SK-N-SH (cell line): ENCODE measurements around the gene NOC2L. TPM values are rescaled to one million over a fixed set of nuclear protein-coding genes. Genes with fewer than 3 reads are reported as not detected.

Experiments
- CTCF ChIA-PET: fragments of 300-600, 350-600 bp; formaldehyde crosslinking; extraction: SDS; loops from one replicate; lab custom pipeline; 2021; lab: Yijun Ruan, JAX
- POLR2A ChIA-PET: fragments of 350-600 bp; sonication (Branson Sonifier 250); formaldehyde crosslinking; extraction: SDS; loops from one replicate; lab custom pipeline; 2020; ENCODE audit warnings: antibody characterized with exemption, inconsistent platforms; lab: Yijun Ruan, JAX
- DNase-seq: peaks from one replicate; pipeline ENCODE4 v3.0.0; 2012
- H2AFZ ChIP-seq: fragments of 200-600 bp; sonication (generic); 2 replicates; pipeline ENCODE4 v1.8.1; 2016; ENCODE audit warnings: antibody characterized with exemption, mild to moderate bottlenecking, low read depth
- H3F3A ChIP-seq: fragments of 200-600 bp; sonication (generic); replicated peaks from 2 replicates; pipeline ENCODE3; 2016; ENCODE audit warnings: antibody characterized with exemption, mild to moderate bottlenecking; ENCODE audit not compliant: insufficient read depth
- H3K27ac ChIP-seq, 2 experiments: fragments of 200-500 bp in 1 of 2; fragments of 200-600 bp in 1 of 2; sonication (Bioruptor generic) in 1 of 2; sonication (generic), shearing (Covaris generic) in 1 of 2; 2 replicates each; pipeline versions ENCODE4 v1.5.1 to v1.6.1; 2014 to 2016; ENCODE audit warnings: low read depth in 2 of 2, inconsistent platforms in 1 of 2, low read length in 1 of 2, mild to moderate bottlenecking in 1 of 2, mixed read lengths in 1 of 2
- H3K27me3 ChIP-seq: fragments of 200-600 bp; sonication (generic), shearing (Covaris generic); 2 replicates; pipeline ENCODE4 v1.6.1; 2016; ENCODE audit warnings: mixed run types; ENCODE audit not compliant: insufficient read depth
- H3K36me3 ChIP-seq, 2 experiments: fragments of 200-500 bp in 1 of 2; fragments of 200-600 bp in 1 of 2; sonication (Bioruptor generic) in 1 of 2; sonication (generic) in 1 of 2; replicated peaks in 1 of 2; 2 replicates each; pipeline versions ENCODE3 to v1.5.1; 2014 to 2016; ENCODE audit warnings: low read length in 1 of 2, mild to moderate bottlenecking in 1 of 2; ENCODE audit not compliant: insufficient read depth in 2 of 2, control insufficient read depth in 1 of 2
- H3K4me1 ChIP-seq, 2 experiments: fragments of 200-500 bp in 1 of 2; fragments of 200-600 bp in 1 of 2; sonication (Bioruptor generic) in 1 of 2; sonication (generic), shearing (Covaris generic) in 1 of 2; 2 replicates each; pipeline versions ENCODE4 v1.5.1 to v1.6.1; 2014 to 2016; ENCODE audit warnings: low read depth in 1 of 2, low read length in 1 of 2, mixed run types in 1 of 2; ENCODE audit not compliant: insufficient read depth in 2 of 2, control insufficient read depth in 1 of 2
- H3K4me2 ChIP-seq: fragments of 200-600 bp; sonication (generic), shearing (Covaris generic); 2 replicates; pipeline ENCODE4 v1.6.1; 2017; ENCODE audit warnings: mixed run types
- H3K4me3 ChIP-seq, 2 experiments: fragments of 200-500 bp in 1 of 2; fragments of 200-600 bp in 1 of 2; sonication (Bioruptor generic) in 1 of 2; sonication (generic), shearing (Covaris generic) in 1 of 2; 2 replicates each; pipeline versions ENCODE4 v1.5.1 to v1.8.1; 2014 to 2016; ENCODE audit warnings: low read depth in 2 of 2, inconsistent platforms in 1 of 2, low read length in 1 of 2, mild to moderate bottlenecking in 1 of 2, mixed read lengths in 1 of 2, moderate library complexity in 1 of 2
- H3K79me2 ChIP-seq: fragments of 200-600 bp; sonication (generic); 2 replicates; pipeline ENCODE4 v1.8.1; 2017; ENCODE audit warnings: mild to moderate bottlenecking; ENCODE audit not compliant: insufficient read depth
- H3K9ac ChIP-seq: fragments of 200-600 bp; sonication (generic); 2 replicates; pipeline ENCODE4 v1.6.1; 2017; ENCODE audit warnings: mixed run types
- H3K9me2 ChIP-seq: fragments of 200-600 bp; sonication (generic); 2 replicates; pipeline ENCODE4 v1.6.1; 2017; ENCODE audit warnings: mixed run types
- H3K9me3 ChIP-seq: fragments of 200-600 bp; sonication (generic); 2 replicates; pipeline ENCODE4 v1.6.1; 2017; ENCODE audit warnings: mixed run types, mild to moderate bottlenecking, moderate library complexity
- H4K20me1 ChIP-seq: fragments of 200-600 bp; sonication (generic); 2 replicates; pipeline ENCODE4 v1.6.1; 2017; ENCODE audit warnings: mild to moderate bottlenecking, mixed run types; ENCODE audit not compliant: insufficient read depth
- ELF1 ChIP-seq: IDR thresholded peaks from 2 replicates; pipeline ENCODE4 v1.4.0; 2012
- EZH2phosphoT487 ChIP-seq: fragments of 200-600 bp; sonication (generic); IDR thresholded peaks from 2 replicates; pipeline ENCODE4 v1.6.1; 2017; ENCODE audit warnings: low read depth, mixed run types, mild to moderate bottlenecking, antibody characterized with exemption, moderate library complexity, borderline replicate concordance
- IRF3 ChIP-seq: fragments of 150-350 bp; IDR thresholded peaks from 2 replicates; pipeline ENCODE4 v1.6.1; 2016; ENCODE audit warnings: mild to moderate bottlenecking, low read depth, low read length
- JUND ChIP-seq: IDR thresholded peaks from 2 replicates; pipeline ENCODE4 v1.4.0; 2012
- MEF2A ChIP-seq: IDR thresholded peaks from 2 replicates; pipeline ENCODE4 v1.4.0; 2012; ENCODE audit warnings: low read depth, borderline replicate concordance
- NRF1 ChIP-seq: IDR thresholded peaks from 2 replicates; pipeline ENCODE4 v1.6.1; 2012; ENCODE audit warnings: low read depth, mild to moderate bottlenecking, low read length
- POLR2AphosphoS5 ChIP-seq: IDR thresholded peaks from 2 replicates; pipeline ENCODE4 v1.6.1; 2012; ENCODE audit warnings: low read depth, low read length
- REST ChIP-seq: IDR thresholded peaks from 2 replicates; pipeline ENCODE4 v1.6.1; 2012; ENCODE audit warnings: mild to moderate bottlenecking, low read depth, low read length, moderate library complexity
- SMC3 ChIP-seq: IDR thresholded peaks from 2 replicates; pipeline ENCODE4 v1.6.1; 2012; ENCODE audit warnings: low read depth, low read length, improper control_type of control experiment
- WGBS: methylation state at CpG from one replicate; pipeline ENCODE4 v1.1.6; 2017; ENCODE audit warnings: low lambda C conversion rate; 5-methylcytosine and 5-hydroxymethylcytosine counted together
- polyA plus RNA-seq, 3 experiments: library from polyadenylated mRNA; depleted of rRNA; stranded (reverse); fragments of >200 nt; gene quantifications; 2 replicates each; pipeline ENCODE4 v1.2.3, GENCODE V29; 2012
- TF ChIP-seq, protein P1 (sequence below): IDR thresholded peaks from 2 replicates; pipeline ENCODE4 v1.4.0; 2012; ENCODE audit warnings: low read depth, borderline replicate concordance

The NOC2L gene
- polyA plus RNA-seq, 1 of the 3 experiments (the other 2 are of a cell fraction), result 124 TPM

DNA sequence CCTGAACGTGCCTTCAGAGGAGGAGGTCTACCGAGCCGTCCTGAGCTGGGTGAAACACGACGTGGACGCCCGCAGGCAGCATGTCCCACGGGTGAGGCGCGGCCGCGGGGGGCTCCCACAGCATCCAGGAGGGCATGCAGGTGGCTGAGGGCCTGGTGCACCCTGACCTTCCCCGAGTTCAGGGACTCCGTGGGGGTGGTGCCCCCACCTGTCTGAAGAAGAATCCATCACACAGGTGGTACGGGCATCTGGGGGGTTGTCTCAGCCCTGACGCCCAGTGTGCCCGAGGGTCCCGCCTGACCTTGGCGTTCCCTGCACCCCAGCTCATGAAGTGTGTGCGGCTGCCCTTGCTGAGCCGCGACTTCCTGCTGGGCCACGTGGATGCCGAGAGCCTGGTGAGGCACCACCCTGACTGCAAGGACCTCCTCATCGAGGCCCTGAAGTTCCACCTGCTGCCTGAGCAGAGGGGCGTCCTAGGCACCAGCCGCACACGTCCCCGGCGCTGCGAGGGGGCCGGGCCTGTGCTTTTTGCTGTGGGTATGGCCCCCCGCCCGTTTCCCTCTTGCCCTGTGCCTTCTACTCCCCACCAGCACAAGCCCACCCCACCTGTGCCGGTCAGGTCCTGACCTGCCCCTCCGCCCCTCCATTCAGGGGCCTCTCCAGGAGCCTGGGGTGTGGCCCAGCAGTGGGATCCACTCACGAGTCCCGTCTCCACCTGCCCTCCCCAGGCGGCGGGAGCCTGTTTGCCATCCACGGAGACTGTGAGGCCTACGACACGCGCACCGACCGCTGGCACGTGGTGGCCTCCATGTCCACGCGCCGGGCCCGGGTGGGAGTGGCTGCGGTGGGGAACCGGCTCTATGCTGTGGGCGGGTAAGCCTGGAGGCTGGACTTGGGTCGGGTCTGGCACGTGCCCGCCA lies 3.6 kb upstream of the NOC2L start:
- ChIA-PET POLR2A (no interaction called here), CTCF (interaction anchor here (1.1 to 1.9 kb wide), 4 partner anchors 11 to 58 kb away, joined by 3 to 6 read pairs (median 3); no protein-coding TSS in a partner anchor)
- 98% methylated on average over 32 of the region's 57 CpGs for WGBS
- no peak for TF ChIP-seq SMC3
- no peak for TF ChIP-seq EZH2phosphoT487
- no peak for TF ChIP-seq IRF3
- TF ChIP-seq JUND, result no peak
- TF ChIP-seq, protein P1, sequence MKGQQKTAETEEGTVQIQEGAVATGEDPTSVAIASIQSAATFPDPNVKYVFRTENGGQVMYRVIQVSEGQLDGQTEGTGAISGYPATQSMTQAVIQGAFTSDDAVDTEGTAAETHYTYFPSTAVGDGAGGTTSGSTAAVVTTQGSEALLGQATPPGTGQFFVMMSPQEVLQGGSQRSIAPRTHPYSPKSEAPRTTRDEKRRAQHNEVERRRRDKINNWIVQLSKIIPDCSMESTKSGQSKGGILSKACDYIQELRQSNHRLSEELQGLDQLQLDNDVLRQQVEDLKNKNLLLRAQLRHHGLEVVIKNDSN, result no peak
- no peak for TF ChIP-seq MEF2A
- no peak for TF ChIP-seq POLR2AphosphoS5
- TF ChIP-seq REST, result no peak
- TF ChIP-seq NRF1, result no peak
- TF ChIP-seq ELF1, result no peak
- Histone ChIP-seq H3K36me3 (peaks cover 0 to 14% of the 10 kb centered on the region in 2 experiments), H4K20me1 (no peaks in the 10 kb centered on the region), H3F3A (no peaks in the 10 kb centered on the region), H3K27me3 (no peaks in the 10 kb centered on the region), H3K27ac (no peak overlapping the region), H2AFZ (no peak overlapping the region), H3K9me3 (no peaks in the 10 kb centered on the region), H3K4me2 (no peak overlapping the region), H3K9me2 (no peaks in the 10 kb centered on the region), H3K4me1 (peaks cover 4 to 11% of the 10 kb centered on the region in 2 experiments; a peak in 2 of 4 replicates), H3K79me2 (peaks cover 14% of the 10 kb centered on the region), H3K9ac (no peak overlapping the region), H3K4me3 (no peak overlapping the region)
- DNase-seq, result no peak
